Stimulated activated CD4-positive, alpha-beta T cell treated with anti-CD3 and anti-CD28 coated beads, Interleukin-15, amount 100 ng/mL, for 1 hour (primary cell): ENCODE results near the gene GNG4.
"Not testable (repeated sequence)": the region's sequence is repeated elsewhere in the genome, so short reads cannot be mapped to it uniquely, and the experiment has no call there.

ENCODE experiments used
- DNase-seq, 2 donors: peaks; one replicate each; pipeline ENCODE4 v3.0.0-alpha.2; 2020; ENCODE audit warnings: low read depth in 1 of 2, low spot score in 1 of 2

The GNG4 gene

DNA sequence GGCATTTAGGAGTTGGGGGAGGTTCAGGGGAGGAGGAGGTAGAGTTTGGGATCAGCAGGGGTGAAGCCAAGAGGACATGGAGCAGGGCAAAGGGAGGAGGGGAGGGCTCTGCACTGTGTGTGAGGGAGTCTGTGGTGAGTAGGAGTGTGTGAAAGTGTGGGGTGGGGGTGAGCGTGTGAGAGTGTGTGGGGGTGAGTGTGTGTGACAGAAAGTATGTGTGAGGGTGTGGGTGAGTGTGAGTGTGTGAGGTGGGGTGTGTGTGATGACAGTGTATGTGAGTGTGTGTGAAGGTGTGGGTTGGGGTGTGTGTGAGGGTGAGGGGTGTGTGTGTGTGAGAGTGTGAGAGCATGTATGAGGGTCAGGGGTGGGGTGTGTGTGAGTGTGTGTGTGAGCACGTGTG, 62.6 kb downstream of the GNG4 start:
- no peak for DNase-seq

DNA sequence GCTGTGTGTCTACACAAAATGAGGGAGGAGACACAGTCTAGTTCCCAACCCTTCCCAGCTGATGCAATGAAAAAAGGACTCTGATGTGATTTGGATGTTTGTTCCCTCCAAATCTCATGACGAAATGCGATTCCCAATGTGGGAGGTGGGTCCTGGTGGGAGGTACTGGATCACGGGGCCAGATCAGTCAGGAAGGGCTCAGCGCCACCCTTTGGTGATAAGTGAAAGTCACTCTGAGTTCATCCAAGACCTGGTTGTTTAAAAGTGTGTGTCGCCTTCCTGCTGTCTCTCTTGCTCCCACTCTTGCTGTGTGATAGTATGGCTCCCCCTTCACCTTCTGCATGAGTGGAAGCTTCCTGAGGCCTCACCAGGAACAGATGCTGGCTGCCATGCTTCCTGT, 63.2 kb downstream of the GNG4 start:
- DNase-seq = no peak

DNA sequence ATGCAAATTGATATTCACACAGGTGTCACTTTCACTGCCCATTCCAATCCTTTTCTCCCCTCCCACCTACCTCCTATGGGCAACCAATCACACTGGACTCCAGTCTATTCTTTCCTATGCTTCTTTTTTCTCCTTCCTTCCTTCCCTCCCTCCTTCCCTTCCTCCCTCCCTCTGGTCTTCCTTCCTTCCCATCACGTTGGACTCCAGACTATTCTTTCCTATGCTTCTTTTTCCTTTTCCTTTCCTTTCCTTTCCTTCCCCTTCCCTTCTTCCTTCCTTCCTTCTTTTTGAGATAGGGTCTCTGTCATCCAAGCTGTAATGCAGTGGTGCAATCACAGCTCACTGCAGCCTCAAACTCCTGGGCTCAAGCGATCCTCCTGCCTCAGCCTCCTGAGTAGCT, 64.6 kb downstream of the GNG4 start:
- no peak for DNase-seq

DNA sequence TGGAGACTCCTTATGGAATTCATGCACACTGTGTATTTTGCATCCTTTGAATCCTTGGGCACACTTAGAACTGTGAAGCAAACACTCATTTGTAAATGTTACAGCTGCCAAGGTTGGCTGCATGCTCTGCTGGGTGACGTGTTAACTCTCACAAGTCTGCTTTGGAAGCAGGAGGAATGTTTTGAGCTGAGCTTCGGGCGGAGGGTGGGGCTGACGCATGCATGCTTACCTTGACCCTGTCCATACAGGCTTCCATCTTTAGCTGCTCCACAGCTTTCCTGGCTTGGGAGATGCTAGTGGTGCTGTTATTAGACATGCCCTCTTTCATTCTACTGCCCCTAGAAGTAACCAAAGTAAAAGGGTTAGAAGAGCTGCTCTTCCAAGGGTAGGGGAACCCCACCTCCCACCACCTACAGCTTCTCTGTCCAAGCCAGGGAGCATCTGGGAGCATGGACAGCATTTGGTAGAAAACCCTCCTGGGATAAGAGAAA, 66.0 kb downstream of the GNG4 start:
- no peak for DNase-seq

DNA sequence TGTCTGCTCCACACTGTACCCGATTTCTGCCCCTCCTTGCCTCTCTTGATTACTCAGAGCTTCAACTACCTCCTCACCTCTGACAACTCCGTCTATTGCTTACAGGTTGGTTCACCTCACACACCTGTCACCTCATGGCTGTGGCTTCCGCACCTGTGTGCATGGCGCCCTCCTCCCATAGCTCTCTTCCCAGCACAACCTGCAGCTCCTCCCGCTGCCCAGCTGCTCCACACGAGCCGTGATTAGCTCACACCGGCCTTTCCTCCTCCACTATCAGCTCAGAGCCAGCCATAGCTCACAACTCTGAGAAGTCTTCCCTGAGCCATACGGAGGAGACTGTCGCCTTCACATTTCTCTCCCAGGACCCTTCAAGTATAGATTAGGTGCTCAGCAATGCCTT, 67.5 kb downstream of the GNG4 start:
- no peak for DNase-seq

DNA sequence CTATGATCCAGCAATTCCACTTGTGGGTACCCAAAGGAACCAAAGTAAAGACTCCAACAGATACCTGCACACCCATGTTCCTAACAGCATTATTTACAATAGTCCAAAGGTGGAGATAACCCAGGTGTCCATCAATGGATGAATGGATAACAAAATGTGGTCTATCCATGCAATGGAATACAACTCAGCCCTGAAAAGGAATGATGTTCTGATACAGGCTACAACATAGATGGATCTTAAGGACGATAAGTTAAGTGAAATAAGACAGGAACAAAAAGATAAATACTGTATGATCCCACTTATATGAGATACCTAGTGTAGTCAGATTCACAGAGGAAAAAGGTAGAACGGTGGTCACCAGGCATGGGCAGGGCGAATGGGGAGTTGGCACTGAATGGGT, 69.7 kb downstream of the GNG4 start:
- no peak for DNase-seq

DNA sequence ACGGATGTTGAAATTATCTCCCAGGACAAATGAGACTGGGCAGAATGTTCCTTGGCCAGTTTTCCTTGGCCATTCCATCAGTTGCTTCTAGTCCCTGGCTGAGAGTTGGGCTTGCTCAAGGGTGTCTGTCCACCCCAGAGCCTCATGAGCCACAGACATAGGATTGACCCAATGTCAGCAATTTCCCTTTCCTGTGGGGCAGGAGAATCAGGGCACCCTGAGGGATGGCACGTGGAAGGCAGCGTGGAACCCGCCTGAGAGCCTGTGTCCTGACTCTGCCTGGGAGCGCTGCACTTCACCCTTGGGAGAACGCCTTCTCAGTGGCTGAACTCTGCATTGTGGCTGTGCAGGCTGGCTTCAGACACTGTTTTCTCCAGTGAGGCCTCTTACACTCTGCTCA, 74.0 kb downstream of the GNG4 start:
- no peak for DNase-seq

DNA sequence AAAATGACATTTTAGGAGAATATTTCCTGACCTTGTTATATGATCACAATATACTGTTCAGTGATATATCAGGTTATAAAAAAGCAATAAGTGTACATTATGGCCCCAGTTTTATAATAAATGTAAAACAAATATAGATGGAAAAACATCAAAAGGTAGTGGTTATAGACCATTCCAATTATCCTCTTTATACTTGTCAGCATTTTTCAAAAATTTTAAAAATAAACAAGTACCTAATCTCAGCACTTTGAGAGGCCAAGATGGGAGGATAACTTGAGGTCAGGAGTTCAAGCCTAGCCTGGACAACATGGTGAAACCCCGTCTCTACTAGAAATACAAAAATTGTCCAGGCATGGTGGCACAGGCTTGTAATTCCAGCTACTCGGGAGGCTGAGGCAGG, 75.7 kb downstream of the GNG4 start:
- no peak for DNase-seq

DNA sequence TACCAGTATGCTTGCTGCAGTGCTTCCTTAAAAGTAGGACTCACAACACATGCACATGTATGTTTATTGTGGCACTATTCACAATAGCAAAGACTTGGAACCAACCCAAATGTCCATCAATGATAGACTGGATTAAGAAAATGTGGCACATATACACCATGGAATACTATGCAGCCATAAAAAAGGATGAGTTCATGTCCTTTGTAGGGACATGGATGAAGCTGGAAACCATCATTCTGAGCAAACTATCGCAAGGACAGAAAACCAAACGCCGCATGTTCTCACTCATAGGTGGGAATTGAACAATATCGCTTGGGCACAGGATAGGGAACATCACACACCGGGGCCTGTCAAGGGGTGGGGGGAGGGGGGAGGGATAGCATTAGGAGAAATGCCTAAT, 76.6 kb downstream of the GNG4 start:
- DNase-seq = not testable (repeated sequence)

DNA sequence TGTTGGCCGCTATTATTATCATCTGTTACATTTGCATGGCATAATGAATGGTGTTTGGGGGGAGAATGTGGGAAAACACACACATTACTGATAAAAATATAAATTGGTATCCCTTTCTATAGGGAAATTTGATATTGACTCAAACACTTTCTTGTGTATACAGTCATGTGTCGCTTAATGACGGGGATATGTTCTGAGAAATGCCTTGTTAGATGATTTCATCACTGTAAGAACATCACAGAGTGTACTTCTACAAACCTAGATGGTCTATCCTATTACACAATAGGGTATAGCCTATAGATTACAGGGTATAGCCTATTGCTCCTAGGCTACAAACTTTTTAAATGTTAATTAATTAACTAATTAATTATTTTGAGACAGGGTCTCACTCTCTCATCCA, 78.1 kb downstream of the GNG4 start:
- DNase-seq = no peak

DNA sequence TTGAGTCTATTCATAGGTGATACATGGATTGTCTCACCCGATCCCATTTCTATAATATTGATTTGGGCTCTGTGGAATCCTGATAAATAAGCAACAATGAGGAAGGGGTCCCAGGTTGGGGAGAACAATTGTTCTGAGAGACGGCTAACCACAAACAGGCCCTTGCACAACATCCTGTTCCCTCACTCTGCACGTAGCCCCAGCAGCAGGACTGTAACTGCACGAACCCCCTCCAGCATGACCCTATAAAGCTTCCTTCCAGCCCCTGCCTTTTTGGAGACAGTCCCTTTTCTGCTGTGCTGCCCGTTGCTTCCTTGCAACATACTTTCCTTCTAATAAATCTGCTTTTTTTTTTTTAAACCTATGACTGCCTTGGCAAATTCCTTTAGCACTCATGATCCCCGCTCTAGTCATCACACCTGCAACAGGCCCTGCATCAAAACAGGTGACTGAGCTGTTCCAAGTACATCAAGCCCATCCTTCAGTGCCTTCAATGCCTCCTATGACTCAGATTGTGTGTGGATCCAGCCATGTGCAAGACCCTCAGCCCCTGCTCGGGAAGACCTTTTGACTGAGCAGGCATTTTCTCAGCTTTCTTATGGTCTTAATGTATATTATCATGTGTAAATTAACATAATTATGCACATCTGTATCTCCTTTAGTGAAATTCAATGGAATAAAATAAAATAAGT, 81.6 kb downstream of the GNG4 start:
- no peak for DNase-seq

DNA sequence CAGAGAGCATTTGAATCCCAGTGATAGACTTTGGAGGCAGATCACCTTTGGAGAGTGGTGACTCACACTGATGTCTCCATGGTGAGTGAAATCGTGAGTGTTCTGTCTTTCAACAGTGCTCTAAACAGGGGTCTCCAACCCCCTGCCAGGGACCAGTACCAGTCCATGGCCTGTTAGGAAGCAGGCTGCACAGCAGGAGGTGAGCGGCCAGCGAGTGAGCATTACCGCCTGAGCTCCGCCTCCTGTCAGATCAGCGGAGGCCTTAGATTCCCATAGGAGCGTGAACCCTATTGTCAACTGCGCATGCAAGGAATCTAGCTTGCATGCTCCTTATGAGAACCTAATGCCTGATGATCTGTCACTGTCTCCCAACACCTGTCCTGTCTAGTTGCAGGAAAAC, 83.5 kb downstream of the GNG4 start:
- DNase-seq = no peak

DNA sequence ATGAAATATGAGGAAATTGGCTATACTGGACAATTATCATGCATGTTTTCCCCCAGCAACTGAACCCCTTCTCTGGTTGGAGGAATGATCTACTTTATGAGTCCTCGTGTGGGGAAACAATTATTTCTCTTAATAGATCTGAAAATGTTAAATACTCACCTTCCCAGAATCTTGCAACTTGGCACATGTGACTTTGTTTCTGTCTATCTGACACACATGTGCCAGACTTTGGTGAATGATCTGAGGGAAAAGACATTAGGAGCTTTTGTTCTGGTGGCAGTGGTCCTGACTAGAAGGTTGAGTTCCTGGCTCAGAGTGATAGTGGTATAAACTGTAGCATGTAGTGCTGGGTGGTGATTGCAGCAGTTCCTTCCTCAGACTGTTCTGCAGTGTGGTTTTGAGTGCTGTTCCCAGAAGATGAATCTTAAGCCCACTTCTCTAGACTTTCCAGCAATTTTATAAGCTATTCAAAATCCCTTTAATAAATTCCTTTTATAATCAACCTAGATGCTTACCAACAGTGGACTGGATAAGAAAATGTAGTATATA, 86.0 kb downstream of the GNG4 start:
- DNase-seq = no peak

DNA sequence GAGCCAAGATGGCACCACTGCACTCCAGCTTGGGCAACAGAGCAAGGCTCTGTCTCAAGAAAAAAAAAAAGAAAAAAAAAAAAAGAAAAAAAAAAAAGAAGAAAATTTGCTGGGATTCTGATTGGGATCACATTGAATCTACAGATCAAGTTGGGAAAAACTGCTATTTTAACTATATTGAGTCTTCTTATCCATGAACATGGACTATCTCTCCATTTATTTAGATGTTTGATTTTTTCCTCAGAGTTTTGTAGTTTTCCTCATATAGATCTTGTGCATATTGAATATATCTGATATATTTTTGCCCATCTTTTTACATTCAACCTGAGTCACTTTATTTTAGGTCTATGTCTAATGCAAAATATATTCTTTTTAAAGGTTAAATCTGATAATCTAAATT, 87.0 kb downstream of the GNG4 start:
- no peak for DNase-seq

DNA sequence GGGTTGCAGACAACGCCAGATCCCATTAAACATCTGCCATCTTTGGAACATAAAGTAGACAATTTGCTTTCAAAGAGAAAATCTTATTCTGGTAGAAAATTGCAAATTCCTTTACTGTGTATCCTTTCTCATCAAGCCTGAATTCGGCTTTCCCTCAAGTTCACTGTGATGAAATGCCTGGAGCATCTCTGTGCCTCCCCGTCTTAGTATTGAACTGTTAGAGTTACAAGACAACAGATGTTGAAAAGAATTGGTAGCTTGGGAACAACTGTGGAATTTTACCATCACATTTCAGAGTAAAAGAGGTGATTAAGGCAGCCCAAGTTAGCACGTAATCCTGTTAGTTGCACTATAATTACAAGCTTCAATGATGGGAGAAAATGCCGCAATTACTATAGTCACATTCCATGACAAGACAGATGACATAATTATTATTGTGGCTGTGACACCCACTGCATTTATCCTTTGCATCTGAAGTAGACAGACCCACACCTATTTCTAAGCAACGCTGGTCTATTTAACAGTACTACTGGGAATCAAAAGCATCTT, 90.9 kb downstream of the GNG4 start:
- no peak for DNase-seq

DNA sequence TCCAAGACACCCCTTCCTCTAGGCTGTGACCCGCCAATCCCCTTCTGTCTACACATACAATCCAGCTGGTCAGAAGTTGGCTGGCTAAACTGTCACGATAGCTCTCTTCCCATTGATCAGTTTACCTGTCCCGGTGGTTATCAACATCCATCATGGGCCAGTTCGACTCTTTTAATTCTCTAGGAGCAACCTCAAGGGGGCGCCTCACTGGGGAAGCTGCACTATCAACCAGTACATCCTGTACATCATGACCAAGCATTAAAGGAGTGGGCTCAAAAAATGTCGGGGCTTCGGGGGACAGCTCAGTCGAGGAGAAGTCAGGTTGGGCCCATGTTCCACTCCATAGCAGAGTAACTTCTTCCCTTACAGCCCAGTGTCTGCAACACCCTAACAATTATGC, 92.1 kb downstream of the GNG4 start:
- no peak for DNase-seq

DNA sequence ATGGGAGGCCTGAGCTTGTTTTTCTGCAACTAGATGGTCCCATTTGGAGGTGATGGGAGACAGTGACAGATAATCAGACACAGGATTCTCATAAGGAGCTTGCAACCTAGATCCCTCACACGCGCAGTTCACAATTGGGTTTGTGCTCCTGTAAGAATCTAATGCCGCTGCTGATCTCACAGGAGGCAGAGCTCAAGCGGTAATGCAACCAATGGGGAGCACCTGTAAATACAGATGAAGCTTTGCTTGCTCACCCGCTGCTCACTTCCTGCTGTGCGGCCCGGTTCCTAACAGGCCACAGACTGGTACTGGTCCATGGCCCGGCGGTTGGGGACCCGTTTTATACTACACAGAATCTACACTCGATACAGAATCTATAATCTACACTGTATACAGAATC, 92.8 kb downstream of the GNG4 start:
- no peak for DNase-seq

DNA sequence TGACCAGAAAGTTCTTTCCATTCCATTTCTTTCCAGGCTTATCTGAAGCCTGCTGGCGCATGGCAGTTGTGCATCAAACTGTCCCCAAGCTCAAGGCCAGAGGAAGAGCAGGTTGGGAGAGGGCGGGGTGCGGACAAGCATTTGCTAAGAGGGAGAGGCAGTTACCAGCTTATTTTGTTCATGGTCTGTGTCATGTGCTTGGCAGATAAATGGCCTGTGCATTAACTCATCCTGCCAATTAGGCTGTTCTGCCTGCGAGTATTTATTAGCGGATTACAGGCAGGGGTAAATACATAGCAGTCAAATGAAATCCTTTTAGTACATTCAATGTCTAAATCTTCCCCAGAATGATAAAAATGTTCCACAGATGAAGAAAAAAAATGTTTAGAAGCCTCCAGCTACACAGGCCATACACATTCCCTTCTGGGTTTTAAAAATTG, 96.5 kb downstream of the GNG4 start:
- DNase-seq = no peak

DNA sequence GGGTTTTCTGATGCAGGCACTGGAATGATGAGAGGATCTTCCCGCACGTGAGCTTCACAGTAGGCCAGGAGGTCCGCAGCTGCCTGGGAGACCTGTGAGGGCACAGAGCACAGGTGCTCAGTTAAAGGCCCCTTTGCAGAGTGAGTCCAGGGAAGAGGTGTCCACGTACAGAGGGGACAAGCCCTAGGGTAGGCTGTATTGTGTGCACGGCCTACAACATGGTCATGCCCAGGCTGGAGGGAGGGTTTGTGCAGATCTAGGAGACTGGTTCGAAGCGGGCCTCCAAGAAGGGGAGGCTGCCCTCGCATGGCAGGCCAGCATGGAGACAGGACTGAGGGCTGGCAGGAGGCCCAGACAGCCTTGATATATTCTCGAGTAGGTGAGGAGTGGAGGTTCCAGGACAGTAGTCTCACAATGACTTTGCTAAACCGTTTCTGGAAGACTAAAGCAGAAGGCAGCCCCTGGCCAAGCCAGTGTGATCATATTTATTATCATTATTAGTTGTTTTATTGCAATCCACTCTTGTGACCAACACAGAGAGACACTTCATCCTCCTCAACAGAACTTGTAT, 97.4 kb downstream of the GNG4 start:
- DNase-seq = no peak

DNA sequence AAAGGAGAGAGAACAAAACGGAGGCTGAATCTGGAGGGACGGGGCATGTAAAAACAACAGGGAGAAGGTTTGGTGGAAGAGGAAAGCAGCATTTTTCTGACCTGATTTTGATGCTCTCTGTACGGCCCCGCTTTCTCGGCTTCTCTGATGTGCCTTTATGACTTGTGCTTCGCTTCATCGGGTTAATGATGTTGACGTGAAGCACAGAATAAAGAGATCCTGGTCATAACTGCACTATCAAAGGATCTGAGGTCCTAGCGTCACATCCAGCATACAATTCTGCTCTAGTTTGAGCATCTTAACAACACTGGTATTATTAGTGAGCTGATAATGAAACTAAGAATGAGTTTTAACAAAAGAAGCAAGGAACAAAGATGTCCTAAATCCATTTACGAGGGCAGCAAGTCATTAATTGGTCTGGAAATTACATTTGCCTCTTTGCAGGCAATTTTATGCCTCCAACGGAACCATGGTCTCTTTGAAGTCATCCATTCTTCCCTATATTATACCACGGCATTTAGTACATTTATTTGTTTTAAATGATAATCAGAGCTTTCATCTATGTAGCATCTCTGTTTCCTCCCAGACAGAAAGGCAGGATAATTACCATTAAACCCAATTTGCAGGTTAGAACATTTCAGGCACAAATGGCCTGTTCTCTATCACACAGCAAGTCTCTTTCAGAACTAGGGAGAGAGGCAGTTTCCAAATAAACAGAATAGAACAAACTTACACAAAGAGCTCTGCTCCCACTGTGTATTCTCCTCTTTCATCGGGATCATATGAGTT, 100.0 kb downstream of the GNG4 start:
- DNase-seq = no peak

DNA sequence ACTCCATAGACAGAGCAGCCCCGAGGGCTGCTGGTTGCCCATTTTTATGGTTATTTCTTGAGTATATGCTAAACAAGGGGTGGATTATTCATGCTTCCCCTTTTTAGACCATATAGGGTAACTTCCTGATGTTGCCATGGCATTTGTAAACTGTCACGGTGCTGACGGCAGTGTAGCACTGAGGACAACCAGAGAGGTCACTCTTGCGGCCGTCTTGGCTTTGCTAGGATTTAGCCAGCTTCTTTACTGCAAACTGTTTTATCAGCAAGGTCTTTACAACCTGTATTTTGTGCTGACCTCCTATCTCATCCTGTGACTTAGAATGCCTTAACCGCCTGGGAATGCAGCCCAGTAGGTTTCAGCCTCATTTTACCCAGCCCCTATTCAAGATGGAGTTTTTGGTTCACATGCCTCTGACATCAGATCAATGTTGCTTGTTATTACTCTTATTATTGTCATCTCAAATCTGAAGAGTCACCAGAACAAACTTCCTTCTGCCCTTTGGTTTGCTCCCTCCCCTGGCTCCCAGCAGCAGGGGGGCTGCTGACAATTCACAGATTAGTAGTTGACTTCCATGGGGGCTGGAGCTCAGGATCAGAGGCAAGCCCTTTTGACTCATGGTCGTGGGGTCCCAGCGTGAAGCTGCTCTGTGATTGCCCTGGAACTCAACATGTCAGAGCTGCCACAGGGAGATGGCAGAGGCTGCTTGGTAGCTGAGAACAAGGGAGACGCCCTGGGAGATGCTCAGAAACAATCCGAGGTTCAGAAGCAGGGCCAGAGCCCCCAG, 103.0 kb downstream of the GNG4 start:
- not testable (repeated sequence) for DNase-seq
